GM18517 (cell line): ENCODE results near the gene ZSWIM7.
"Not testable (repeated sequence)": the region's sequence is repeated elsewhere in the genome, so short reads cannot be mapped to it uniquely, and the experiment has no call there.

ENCODE experiments used
- ATAC-seq: cut with Tn5 transposase; IDR thresholded peaks from one replicate; pipeline ENCODE4 v1.9.1; 2021; ENCODE audit warnings: mild to moderate bottlenecking, moderate library complexity; ENCODE audit not compliant: unreplicated experiment

ZSWIM7 gene

DNA sequence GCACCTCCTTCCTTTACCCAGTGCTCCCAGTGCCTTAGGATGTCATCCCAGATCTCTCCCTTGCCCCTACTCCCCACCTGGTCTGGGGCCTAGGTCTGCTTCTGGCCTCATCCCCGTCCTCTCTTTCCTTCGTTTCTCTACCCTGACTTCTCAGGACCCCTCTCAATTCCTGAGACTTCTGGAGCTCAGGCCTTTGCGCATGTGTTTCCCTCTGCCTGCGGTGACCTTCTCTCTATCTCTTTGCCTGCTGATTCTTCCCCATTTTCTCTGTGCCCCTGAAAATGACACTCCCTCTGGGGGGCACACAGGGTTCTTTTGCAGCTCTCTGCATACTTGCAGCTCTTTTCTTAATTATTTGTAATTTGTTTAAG lies 41.0 kb downstream of the ZSWIM7 start:
- no peak for ATAC-seq

DNA sequence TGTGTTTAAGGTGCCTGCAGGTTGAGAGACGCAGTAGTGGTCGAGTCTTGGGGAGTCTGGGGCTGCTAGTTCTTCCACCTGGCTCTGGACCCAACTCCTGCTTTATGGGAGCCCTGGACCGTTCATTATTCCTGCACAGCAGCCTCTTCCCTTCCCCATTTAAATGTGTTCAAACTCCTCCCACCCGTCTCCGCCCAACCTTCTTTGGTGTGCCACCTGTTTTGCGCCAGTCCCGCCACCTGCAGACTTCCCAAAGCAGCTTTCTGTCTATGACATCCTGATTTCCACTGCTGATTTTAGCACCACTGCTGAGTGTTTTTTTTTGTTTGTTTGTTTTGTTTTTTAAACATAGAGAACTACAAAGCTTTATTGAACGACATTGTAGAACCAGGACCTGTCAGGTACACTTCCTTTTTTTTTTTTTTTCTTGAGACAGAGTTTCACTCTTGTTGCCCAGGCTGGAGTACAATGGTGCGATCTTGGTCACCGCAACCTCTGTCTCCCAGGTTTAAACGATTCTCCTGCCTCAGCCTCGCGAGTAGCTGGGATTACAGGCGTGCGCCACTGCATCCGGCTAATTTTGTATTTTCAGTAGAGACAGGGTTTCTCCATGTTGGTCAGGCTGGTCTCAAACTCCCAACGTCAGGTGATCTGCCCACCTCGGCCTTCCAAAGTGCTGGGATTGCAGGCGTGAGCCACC lies 41.7 kb downstream of the ZSWIM7 start:
- ATAC-seq: no peak

DNA sequence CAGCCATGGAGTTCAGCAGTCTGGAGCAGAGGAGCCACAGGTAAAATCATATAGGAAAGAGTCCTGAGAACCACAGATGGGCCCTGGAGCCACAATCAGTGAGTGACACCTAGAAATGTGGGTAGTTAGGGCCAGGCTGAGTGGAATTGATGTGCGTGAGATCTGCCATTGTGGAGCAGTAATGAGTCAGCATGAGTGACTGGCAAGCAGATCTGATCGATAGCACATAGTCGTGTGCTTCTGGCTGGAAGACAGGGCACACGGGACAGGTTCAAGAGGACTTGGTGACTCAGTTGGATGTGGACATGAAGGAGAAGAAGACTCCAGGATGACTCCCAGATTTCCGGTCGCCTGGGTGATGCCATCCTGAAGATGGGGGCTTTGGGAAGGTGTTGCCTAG lies 42.3 kb downstream of the ZSWIM7 start:
- no peak for ATAC-seq

DNA sequence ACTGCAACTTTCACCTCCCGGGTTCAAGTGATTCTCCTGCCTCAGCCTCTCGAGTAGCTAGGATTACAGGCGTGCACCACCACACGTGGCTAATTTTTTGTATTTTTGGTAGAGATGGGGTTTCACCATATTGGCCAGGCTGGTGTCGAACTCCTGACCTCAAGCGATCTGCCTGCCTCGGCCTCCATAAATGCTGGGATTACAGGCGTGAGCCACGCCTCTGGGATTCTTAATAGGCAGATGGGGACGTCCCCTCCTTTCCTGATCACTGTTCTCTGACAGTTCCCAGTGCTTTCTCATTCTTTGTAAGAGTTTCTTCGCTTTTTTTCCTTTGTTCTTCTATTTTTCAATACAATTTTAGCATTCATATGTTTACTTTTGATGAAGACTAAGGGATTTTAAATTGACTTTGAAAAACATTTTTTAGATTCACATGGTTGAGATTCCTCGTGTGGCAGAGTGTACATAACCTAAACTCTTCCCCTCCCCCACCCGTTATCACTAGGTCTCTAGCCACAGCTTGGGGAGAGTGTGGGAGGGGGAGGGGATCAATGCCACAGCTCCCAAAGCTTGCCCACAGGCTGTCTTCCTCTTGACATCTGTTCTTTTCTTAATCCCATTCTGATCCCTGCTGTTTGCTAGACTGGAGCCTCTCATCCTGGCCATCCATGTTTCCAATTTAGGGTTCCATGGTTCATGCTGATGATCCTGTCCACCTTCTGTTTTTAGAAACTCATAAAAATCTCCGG lies 43.5 kb downstream of the ZSWIM7 start:
- no peak for ATAC-seq

DNA sequence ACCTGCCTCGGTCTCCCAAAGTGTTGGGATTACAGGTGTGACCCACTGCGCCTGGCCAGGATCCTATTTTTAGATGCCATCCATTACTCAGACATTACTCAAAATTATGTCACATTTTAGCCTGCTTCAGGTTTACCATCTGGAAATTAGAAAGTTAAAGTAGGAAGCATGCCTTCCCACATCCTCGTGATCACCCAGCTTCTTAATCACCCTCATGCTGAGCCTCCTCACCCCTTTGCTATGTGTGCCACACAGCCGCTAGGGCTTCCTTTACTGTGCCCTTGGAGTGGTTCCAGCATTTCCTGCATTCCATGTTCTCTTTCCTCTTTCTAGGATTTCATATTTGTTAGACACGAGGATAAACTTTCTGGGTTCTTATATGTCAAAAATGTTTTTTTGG lies 45.3 kb downstream of the ZSWIM7 start:
- ATAC-seq: no peak

DNA sequence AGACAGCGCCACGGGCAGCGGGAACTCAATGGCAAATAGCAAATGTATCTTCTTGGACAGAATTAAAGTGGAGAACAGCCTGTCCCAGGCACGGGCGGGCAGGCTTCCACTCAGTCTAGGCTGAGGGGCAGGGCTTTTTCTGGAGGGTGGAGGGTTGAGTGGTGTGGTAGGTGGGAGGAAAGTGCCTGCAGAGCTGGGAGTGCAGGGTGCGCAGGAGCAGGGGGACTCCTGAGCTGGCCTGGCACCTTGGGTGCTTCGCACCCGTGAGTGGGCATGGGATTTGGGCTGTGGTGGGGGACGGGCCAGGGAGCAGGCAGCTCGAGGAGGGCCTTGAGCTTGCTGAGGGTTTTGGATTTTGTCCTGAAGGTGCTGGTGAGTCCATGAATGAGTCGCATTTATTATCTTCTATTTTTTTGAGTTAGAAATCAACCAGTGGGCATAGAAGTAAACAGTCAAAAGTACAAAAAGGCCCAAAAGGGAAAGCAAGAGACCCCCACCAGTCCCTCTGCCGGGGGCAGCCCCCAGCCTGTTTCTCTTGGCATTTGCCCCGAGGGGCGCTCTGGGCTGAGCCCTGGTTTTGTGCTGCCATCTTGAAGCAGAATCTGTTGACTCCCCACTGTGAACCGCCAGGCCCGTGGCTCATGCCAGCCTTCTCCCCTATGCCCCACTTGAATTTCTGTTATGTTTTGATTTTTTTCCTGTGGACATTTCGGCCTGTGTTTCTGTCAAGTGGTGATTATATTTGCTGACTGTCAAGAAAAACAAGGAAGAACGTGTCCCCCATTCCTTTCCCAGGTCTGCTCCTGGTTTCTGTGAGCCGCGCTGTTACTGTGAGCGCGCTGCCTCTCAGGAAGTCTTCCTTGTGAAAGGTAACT lies 46.4 kb downstream of the ZSWIM7 start:
- no peak for ATAC-seq

DNA sequence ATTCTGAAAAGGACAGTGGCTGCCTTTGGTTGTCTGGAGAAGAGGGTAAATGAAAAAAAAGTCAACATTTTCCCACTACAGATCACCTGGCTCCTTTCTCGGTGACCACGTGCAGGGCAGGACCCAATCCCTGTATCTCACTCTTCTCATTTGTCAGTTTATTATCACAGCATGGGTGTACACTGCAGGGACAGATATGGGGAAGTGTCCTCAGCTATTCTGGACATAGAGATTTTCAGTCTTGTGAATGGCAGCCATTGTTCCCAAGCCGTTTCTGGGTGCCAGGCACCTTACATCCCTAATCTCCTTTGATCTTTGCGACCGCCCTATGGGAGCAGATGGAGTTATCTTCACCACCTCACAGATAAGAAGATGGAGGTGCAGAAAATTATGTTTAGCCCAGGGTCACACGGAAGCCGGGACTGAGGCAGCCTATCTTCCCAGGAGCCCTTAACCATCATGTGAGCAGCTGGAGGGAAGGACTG lies 47.4 kb downstream of the ZSWIM7 start:
- no peak for ATAC-seq

DNA sequence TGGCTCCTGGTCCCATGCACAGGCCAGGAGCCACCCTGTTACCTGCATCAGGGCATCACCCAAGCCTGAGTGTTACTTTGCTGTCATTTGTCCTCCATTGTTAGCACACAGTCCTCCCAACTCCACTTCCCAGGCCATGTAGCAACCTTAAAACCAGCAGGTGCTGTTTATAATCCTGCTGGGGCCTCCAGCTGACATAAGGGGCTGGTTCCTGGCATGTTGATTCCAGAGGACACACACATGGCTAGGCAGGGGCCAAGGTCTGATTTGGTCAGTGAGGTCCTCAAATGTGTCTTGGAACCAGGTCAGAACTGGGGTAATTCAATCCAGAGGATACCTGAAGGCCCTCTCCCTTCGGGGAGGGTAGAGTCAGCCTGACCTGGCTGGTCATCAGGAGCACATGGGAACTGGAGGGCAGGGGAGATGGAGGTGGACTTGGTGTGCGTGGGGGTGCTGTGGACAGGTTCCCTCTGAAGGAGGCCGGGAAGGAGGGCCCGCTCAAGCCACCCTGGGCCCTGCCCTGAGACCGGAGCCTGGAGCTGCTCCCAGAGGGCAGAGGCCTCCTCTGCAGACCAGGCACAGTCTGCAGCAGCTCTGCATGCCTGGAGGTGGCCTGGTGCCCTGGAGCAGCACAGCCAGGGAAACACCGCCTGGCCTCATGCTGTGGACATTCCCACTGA lies 48.0 kb downstream of the ZSWIM7 start:
- no peak for ATAC-seq

DNA sequence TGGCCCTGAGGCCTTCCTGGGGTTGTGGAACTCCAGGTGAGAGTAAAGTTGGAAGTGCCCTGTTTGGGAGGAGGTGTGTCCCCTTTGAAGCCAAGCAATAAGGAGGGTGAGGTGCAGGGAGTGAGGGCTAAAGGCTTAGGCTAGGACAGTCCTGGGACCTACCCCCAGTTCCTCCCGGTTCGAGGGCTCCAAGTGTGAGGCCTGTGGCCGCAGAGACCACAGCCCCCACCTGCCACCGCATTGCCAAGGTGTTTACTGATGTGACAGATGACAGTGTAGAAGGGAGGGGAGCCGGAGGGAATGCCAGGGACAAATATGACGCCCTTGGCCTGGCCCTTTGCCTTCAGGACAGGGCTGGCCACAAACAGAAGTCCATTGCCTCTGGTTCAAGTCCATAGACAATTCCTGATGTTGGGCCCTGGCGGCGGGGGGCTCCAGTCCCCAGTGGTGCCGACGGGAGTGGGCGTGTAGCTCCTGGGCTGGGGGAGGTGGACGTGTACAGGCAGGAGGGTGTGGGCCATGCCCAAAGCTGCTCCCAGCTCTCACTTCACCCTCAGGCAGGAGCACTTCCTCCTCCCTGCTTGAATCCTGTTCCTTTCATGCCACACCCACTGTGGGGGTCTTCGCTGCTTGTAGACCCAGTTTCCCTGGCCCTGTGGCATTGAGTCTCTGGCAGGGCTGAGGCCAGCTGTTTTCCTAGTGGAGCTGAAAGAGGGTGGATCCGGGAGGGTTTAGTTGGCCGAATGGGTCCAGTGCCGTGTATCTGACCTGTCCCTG lies 51.3 kb downstream of the ZSWIM7 start:
- ATAC-seq: no peak

DNA sequence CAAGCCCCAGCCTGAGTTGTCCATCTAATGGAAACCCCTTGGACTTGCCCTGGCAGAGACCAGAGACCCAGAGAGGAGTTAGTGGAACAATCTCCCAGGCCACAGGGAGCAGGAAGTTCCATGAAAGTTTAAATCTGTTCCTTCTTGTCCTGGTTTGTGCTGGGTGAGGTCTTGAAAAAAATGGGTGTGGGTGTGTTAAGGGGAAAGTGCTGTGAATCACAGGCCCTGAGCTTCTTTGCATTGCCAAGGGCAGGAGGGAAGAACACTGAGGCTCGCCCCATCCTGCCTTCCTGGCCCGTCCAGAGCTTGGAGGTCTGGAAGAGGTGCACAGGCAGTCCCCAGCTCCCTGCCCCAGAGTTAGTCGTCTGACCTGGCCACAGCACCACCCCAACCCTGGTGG lies 52.2 kb downstream of the ZSWIM7 start:
- ATAC-seq: no peak

DNA sequence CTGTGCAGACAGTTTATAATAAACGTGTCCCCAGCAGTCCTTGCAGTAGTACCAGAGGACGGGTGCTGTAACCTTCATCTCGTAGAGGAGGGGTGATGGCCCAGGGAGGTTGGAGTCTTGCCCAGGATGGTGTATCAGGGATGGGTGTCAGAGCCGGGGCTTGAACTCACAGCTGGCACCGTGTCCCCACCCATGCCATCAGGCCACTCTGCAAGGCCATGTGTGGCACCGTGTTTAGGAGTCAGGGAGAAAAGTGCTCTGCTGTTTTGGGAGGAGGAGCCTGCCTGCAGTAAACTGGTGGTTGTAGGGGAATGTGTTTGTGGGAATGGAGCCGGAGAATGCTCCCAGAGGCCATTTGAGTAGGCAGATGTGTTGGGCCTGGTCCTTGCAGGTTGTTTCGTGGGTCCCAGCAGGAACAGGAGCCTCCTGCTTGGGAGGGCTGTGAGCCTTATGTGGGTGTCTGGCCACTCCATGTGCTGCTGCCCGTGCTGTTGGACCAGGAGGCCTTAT lies 52.8 kb downstream of the ZSWIM7 start:
- no peak for ATAC-seq

DNA sequence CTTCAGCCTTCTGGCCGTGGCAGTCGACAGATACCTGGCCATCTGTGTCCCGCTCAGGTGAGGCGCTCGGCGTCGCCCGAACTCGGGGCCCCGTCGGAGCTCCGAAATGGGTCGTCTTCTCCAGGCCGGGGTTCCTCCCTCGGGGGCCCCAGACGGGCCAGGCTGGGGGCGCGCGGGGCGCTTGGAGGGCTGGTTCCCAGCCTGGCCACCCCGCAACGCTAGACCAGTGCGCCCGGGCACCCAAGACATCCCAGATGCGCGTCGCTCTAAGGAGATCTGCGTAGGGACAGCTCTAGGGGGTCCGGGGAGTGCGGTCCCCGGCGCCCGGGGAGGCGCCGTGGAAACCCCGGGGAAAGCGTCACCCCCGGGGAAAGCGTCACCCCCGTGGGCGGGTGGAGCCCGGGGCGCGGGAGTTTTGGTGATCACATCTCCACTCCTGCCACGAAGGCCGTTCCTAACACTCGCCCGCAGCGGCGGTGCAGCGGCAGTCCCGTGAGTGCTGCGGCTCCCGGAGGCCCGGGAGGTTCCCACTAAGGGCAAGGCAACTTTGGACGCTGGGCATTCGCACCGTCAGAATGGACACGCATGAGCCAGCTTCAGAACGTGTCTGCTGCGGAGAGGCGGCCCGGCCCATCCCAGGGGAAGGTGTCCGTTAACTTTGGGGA lies 53.8 kb downstream of the ZSWIM7 start:
- ATAC-seq: no peak

DNA sequence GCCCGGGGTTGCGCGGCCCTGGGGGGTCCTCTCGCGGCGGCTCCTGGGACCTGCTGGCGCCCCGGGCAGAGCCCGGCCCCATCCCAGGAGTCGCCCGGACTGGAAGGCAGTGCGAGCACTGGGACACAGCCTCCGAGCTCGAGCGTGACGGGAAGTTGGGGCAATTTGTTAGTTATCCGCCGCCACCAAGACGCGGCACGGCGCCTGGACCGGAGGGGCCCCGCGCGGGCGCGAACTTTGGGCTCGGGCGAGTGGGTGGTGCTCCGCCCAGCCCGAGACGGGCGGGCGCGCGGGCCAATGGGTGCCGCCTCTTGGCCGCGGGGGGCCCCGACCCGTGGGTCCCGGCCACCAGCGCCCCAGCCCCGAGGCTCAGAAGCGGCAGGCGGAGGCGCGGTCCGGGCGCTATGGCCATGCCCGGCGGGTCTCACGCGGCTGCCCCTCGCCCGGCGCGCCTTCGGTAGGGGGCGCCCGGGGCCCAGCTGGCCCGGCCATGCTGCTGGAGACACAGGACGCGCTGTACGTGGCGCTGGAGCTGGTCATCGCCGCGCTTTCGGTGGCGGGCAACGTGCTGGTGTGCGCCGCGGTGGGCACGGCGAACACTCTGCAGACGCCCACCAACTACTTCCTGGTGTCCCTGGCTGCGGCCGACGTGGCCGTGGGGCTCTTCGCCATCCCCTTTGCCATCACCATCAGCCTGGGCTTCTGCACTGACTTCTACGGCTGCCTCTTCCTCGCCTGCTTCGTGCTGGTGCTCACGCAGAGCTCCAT lies 54.6 kb downstream of the ZSWIM7 start, which contains the start of gene ADORA2B:
Gene ADORA2B, plus strand, starts transcription at position 372 of the 768 bp plus-strand sequence. Its CDS starts 119 bp downstream, at position 491.
- no peak for ATAC-seq

DNA sequence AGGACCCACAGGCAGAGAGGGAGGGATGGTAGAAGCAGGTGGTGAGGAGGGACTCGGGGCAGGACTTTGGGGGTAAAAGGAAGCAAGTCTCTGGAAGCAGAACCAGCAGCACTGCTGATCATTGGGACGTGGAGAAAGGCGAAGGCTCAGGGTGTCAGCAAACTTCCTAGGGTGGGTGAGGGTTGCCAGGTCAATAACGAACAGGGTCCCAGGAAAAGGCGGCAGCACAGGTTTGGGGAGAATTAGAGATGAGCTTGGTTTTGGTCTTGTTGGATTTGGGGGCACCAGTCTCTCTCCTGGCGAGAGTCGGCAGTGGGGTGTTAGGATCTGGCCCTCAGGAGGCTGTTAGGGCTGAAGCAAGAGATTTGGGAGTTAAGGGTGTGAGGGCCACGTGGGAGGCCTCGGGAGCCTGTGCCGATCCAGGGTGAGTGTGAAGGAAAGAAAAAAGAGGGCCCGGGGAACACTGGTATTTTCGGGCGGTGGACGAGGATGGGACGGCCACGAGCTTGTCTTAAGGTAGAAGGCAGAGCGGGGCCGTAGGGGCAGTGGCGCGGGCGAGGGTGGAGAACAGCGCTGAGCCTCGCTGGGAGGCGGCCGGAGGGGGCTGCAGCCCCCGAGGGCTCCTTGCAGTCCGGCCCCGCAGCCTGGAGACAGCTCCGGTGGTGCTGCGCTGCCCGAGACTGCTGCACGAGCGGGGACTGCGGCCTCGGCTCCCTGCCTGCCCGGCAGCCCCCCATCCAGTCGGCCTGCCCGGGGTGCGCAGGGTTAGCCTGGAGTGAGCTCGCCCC lies 55.3 kb downstream of the ZSWIM7 start:
- ATAC-seq: no peak

DNA sequence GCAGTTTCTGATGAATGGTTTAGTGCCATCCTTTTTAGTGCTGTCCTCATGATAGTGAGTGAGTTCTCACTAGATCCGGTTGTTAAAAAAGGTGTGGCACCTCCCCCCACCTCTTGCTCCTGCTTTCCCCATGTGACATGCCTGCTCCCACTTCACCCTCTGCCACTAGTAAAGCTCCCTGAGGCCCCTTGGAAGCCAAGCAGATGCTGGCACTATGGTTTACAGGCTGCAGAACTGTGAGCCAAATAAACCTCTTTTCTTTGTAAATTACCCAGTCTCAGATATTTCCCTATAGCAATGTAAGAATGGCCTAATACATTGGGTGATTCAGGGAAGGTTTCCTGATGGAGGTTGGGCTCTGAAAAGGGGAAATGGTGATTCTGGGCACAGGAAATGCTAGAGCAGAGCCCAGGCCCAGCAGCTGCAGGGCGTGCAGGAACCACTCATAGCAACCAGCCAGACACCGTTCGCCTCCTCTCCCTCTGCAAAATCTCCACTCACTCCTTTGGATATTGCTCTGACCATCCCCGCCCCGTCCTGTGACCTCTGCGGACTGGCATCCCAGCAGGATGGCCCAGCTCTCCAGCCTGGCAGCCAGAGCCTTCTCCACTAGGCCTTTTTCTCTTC lies 57.2 kb downstream of the ZSWIM7 start:
- no peak for ATAC-seq

DNA sequence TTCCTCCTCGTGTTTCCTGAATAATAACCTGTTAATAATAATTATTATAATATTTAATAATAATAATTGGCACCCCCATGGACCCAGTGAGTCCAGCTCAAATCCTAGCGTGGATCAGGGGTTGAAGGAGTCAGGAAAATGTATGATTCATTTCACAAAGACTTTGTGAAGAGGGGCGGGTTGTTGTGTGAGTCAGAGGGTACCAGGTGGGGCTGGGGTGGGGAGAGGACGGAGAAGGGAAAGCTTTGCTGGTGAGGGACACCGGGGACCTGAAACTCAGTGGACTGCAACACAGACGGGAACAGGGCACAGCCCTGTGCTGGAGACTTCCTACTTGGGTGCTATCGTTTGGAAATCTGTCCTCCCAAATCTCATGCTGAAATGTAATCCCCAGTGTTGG lies 57.7 kb downstream of the ZSWIM7 start:
- no peak for ATAC-seq

DNA sequence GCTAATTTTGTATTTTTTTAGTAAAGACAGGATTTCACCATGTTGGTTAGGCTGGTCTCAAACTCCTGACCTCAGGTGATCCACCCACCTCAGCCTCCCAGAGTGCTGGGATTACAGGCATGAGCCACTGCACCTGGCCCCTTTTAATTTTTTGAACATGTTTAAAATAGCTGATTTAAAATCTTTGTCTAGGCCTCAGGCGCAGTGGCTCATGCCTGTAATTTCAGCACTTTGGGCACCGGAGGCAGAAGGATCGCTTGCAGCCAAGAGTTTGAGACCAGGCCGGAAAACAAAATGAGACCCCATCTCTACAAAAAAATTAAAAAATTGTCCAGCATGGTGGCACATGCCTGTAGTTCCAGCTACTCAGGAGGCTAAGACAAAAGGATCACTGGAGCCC lies 63.0 kb downstream of the ZSWIM7 start:
- ATAC-seq: not testable (repeated sequence)
